Osteoblast (primary cell): ENCODE results near the gene TRIM71. TPM values are rescaled to one million over a fixed set of nuclear protein-coding genes. Genes with fewer than 3 reads are reported as not detected.
"Not testable (repeated sequence)": the region's sequence is repeated elsewhere in the genome, so short reads cannot be mapped to it uniquely, and the experiment has no call there.

ENCODE experiments used
- DNase-seq: peaks from one replicate; pipeline ENCODE4 v3.0.0; 2011; ENCODE audit warnings: low spot score, mixed read lengths; ENCODE audit not compliant: insufficient read length; ENCODE audit errors: missing footprints
- H2AFZ ChIP-seq: 2 replicates; pipeline ENCODE4 v1.6.0; 2011; ENCODE audit warnings: mild to moderate bottlenecking, low read length
- H3K27ac ChIP-seq: 2 replicates; pipeline ENCODE4 v1.5.1; 2011; ENCODE audit warnings: mild to moderate bottlenecking, low read depth, low read length, moderate library complexity
- H3K27me3 ChIP-seq: 2 replicates; pipeline ENCODE4 v1.6.0; 2012; ENCODE audit warnings: mild to moderate bottlenecking, control low read depth, inconsistent platforms, low read length, moderate library complexity; ENCODE audit not compliant: insufficient read depth
- H3K36me3 ChIP-seq: 2 replicates; pipeline ENCODE4 v1.5.1; 2011; ENCODE audit warnings: mild to moderate bottlenecking, low read length, control low read depth, moderate library complexity; ENCODE audit not compliant: insufficient read depth
- H3K4me1 ChIP-seq: 2 replicates; pipeline ENCODE4 v1.5.1; 2011; ENCODE audit warnings: mild to moderate bottlenecking, low read length, control low read depth, moderate library complexity; ENCODE audit not compliant: insufficient read depth
- H3K4me2 ChIP-seq: 2 replicates; pipeline ENCODE4 v1.6.0; 2011; ENCODE audit warnings: mild to moderate bottlenecking, low read length; ENCODE audit not compliant: insufficient read depth
- H3K4me3 ChIP-seq: fragments of 200-600 bp; sonication (generic); 3 replicates; pipeline ENCODE4 v1.5.1; 2012; ENCODE audit warnings: mild to moderate bottlenecking, low read length, inconsistent platforms; ENCODE audit not compliant: insufficient read depth
- H3K79me2 ChIP-seq: 2 replicates; pipeline ENCODE4 v1.6.0; 2012; ENCODE audit warnings: mild to moderate bottlenecking, low read length, control low read depth, inconsistent platforms; ENCODE audit not compliant: insufficient read depth
- H3K9me3 ChIP-seq: 2 replicates; pipeline ENCODE4 v1.5.1; 2011; ENCODE audit warnings: low read depth, low read length, control low read depth
- H4K20me1 ChIP-seq: 2 replicates; pipeline ENCODE4 v1.6.0; 2012; ENCODE audit warnings: mild to moderate bottlenecking, low read length, control low read depth; ENCODE audit not compliant: insufficient read depth
- total RNA-seq: library from RNA; depleted of rRNA; stranded (reverse); fragments of >200 nt; gene quantifications from 2 replicates; pipeline ENCODE4 v1.2.3, GENCODE V29; 2012
- TF ChIP-seq, protein P1 (sequence below): IDR thresholded peaks from 2 replicates; pipeline ENCODE4 v1.5.1; 2011; ENCODE audit warnings: mild to moderate bottlenecking, low read depth, low read length, moderate library complexity; ENCODE audit errors: extremely low read depth

TRIM71 gene
- total RNA-seq, 1 donor, result not detected

DNA sequence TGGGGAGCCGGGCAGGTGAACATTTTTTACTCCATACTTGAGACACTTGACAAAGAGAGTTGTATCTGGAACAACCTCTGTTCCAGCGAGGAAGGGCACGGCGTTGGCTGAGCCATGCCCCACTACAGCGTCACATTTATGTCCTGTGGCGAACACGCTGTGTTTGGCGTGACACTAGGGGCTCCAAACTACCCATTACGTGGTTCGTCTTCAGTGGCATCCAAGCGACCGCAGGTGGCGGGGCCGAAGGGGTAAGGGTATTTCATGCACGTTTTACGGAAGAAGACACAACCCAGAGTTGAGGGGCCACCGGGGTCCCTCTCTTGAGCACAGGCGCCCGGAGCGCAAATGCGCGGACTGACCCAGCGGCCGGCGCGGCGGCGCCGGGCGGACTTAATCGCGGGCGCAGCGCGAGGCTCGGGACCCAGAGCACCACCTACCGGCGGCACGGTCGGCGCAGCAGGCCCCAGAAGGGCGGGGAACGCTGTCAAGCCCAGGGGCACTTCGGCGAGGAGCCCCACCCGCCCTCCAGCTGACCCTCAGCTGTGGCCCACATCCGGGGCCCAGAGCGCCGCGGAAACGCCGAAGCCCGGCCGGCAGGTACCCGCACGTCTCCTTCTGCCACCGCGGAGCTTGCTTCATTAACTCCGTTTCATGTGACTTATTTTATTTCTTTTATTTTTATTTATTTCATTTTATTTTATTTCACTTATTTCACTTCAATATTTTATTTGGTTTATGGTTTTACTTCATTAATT lies 36.4 kb upstream of the TRIM71 start:
- DNase-seq, result peak; percentile 94
- Histone ChIP-seq H3K27me3 (no peaks in the 10 kb centered on the region), H3K9me3 (no peaks in the 10 kb centered on the region), H4K20me1 (no peaks in the 10 kb centered on the region), H3K4me3 (peak overlapping the region; percentile 79), H3K4me1 (no peaks in the 10 kb centered on the region), H3K79me2 (no peaks in the 10 kb centered on the region), H2AFZ (peak overlapping the region; percentile 97), H3K36me3 (no peaks in the 10 kb centered on the region), H3K4me2 (peak overlapping the region; percentile 99), H3K27ac (no peak overlapping the region)
- TF ChIP-seq, protein P1, sequence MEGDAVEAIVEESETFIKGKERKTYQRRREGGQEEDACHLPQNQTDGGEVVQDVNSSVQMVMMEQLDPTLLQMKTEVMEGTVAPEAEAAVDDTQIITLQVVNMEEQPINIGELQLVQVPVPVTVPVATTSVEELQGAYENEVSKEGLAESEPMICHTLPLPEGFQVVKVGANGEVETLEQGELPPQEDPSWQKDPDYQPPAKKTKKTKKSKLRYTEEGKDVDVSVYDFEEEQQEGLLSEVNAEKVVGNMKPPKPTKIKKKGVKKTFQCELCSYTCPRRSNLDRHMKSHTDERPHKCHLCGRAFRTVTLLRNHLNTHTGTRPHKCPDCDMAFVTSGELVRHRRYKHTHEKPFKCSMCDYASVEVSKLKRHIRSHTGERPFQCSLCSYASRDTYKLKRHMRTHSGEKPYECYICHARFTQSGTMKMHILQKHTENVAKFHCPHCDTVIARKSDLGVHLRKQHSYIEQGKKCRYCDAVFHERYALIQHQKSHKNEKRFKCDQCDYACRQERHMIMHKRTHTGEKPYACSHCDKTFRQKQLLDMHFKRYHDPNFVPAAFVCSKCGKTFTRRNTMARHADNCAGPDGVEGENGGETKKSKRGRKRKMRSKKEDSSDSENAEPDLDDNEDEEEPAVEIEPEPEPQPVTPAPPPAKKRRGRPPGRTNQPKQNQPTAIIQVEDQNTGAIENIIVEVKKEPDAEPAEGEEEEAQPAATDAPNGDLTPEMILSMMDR, result peak; percentile 63

DNA sequence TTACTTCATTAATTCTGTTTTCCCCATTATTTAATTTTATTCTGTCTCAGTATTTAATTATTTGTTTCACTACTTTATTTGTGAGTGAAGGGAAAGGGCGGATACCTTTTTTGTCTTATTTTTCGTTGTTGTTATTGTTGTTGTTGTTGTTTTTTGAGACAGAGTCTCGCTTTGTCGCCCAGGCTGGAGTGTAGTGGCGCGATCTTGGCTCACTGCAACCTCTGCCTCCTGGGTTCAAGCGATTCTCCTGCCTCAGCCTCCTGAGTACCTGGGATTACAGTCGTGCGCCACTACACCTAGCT lies 35.9 kb upstream of the TRIM71 start:
- not testable (repeated sequence) for H3K4me1 ChIP-seq, H3K27ac ChIP-seq, DNase-seq, H3K79me2 ChIP-seq, H2AFZ ChIP-seq, H3K9me3 ChIP-seq, H4K20me1 ChIP-seq, H3K27me3 ChIP-seq, H3K36me3 ChIP-seq, H3K4me3 ChIP-seq
- peak overlapping the region; percentile 99 for H3K4me2 ChIP-seq

GRCh38 chr3:32782407-32782806 lies 35.4 kb upstream of the TRIM71 start:
- no peaks in the 10 kb centered on the region for H3K4me1 ChIP-seq
- H4K20me1 ChIP-seq, result no peaks in the 10 kb centered on the region
- no peak overlapping the region for H3K4me2 ChIP-seq
- H3K27me3 ChIP-seq, result no peaks in the 10 kb centered on the region
- H3K36me3 ChIP-seq, result no peaks in the 10 kb centered on the region
- H3K4me3 ChIP-seq, result no peak overlapping the region
- no peak overlapping the region for H2AFZ ChIP-seq
- H3K79me2 ChIP-seq, result no peaks in the 10 kb centered on the region
- H3K27ac ChIP-seq, result no peak overlapping the region
- H3K9me3 ChIP-seq, result no peaks in the 10 kb centered on the region
- TF ChIP-seq, protein P1, result no peak
- DNase-seq, result no peak

GRCh38 chr3:32791833-32792232 lies 26.0 kb upstream of the TRIM71 start:
- H3K4me3 ChIP-seq, result no peak overlapping the region
- H2AFZ ChIP-seq, result no peak overlapping the region
- DNase-seq, result no peak
- no peaks in the 10 kb centered on the region for H3K36me3 ChIP-seq
- H3K27ac ChIP-seq, result no peak overlapping the region
- TF ChIP-seq, protein P1, result no peak
- H3K4me1 ChIP-seq, result no peaks in the 10 kb centered on the region
- H3K27me3 ChIP-seq, result no peaks in the 10 kb centered on the region
- no peak overlapping the region for H3K4me2 ChIP-seq
- H3K9me3 ChIP-seq, result no peaks in the 10 kb centered on the region
- H3K79me2 ChIP-seq, result no peaks in the 10 kb centered on the region
- no peaks in the 10 kb centered on the region for H4K20me1 ChIP-seq
